SW 1271 (cell line): ENCODE results near the gene CEL.
"Not testable (repeated sequence)": the region's sequence is repeated elsewhere in the genome, so short reads cannot be mapped to it uniquely, and the experiment has no call there.

Experiments used
- DNase-seq, 2 experiments: peaks; one replicate each; lab custom pipeline; 2025; lab: John Stamatoyannopoulos, UW

Gene CEL

DNA sequence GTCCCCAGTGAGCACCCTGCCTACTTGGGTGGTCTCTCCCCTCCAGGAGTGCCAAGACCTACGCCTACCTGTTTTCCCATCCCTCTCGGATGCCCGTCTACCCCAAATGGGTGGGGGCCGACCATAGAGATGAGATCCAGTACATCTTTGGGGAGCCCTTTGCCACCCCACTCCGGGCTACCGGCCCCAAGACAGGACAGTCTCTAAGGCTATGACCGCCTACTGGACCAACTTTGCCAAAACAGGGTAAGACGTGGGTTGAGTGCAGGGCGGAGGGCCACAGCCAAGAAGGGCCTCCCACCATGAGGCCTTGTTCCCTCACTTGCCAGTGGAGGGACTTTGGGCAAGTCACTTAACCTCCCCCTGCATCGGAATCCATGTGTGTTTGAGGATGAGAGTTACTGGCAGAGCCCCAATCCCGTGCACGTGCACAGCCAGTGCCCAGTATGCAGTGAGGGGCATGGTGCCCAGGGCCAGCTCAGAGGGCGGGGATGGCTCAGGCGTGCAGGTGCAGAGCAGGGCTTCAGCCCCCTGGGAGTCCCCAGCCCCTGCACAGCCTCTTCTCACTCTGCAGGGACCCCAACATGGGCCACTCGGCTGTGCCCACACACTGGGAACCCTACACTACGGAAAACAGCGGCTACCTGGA, 24.6 kb downstream of the CEL start:
- DNase-seq, result not testable (repeated sequence)

DNA sequence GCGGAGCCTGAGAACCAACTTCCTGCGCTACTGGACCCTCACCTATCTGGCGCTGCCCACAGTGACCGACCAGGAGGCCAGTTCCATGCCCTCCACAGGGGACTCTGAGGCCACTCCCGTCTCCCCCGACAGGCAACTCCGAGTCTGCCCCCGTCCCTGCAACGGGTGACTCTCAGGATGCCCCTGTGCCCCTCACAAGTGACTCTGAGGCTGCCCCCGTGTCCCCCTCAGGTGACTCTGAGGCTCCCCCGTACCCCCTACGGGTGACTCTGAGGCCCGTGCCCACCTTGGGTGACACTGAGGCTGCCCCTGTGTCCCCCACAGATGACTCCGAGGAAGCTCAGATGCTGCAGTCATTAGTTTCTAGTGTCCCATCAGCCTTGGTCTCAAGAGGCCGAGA, 25.1 kb downstream of the CEL start:
- DNase-seq, result no peak

GRCh38 chr9:133087429-133088145, 25.8 kb downstream of the CEL start:
- no peak for DNase-seq

- no peak for DNase-seq
These were observed 26.5 kb downstream of the CEL start for GRCh38 chr9:133088146-133088750.

DNA sequence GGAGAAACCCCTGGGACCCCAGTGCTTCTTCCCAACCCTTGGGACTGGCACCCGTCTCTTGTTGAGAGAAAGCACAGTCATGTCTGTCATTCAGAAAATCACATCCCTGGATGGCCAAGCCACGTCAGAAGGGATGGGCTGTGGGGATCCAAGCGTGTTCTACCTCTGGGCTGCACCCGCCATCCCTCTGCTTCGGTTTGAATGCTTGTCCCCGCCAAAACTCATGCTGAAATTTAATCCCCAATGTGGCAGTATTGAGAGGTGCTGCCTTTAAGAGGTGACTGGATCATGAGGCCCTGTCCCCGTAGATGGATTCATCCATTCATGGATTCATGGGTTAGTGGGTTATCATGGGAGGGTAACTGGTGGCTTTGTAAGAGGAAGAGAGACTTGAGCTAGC, 27.0 kb downstream of the CEL start:
- DNase-seq, result no peak

DNA sequence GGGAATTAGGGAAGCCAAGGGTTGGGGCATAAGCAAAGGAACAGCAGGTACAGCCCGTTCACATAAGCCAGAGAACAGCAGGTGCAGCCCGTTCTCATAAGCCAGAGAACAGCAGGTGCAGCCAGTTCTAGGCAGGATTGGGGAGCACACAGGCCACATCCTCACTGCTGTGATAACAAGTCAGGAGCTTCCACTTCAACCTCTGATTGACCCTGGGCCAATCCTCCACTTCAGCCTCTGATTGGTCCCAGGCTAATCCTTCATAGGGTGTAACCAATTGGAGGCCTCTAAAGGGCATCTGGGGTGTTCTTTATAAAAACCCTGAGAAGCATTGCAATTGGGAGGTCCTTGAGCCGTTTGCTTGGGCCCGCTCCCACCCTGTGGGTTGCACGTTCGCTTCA, 27.5 kb downstream of the CEL start:
- DNase-seq, result no peak

DNA sequence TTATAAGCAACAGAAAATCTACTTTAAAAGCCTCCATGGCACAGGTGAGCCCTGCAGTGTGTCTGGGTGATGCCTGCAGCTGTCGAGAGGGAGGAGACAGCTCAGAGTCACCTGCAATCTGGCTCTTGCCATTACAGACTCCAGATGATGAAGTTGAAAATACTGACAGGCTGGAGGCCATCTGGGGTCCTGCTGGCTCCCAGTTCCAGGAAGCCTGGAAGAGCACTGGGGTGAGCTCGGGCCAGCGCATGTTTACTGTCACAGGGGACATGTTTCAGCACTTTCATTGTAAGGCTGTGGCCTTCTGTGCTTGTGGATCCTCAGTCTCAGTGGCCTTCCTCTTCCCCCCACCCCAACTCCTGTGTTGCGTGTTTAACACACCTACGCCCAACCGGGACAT, 28.4 kb downstream of the CEL start:
- DNase-seq, result no peak

DNA sequence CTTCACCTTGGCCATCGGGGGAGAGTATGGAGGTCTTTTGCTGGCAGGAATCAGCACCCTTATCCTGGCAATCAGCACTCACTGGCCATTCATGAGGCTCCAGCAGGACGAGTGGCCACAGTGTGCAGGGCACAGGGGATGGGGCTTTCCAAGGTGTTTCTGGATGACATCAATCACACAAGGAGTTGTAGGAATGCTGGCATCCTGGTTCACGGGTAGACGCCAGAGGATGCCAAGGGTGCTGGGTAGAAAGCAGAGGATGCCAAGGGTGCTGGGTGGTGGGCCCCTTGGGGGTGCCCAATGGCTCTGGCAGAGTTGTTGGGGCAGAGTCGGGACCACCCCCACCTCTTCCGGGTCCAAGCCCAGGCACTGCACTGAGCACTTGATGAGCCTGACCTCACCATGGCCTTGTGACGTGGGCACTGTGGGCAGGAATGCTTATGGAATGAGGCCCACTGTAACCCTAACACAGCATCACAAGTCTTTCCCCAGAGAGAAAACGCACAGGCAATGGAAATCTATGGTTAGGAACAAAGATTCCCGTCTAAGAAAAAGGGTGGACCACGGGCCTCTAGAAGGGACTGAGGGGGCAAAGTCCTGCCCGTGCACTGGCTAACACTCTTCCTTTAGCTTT, 29.1 kb downstream of the CEL start:
- DNase-seq, result no peak

DNA sequence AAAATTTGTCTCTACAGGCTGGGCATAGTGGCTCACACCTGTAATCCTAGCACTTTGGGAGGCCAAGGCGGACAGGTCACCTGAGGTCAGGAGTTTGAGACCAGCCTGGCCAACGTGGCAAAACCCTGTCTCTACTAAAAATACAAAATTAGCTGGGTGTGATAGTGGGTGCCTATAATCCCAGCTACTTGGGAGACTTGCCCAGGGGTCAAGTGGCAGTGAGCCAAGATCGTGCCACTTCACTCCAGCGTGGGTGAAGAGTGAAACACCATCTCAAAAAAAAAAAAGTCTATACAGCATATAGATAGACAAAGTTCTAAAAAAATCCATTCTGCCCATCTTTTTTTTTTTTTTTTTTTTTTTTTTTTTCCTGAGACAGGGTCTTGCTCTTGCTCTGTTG, 32.6 kb downstream of the CEL start:
- DNase-seq, result not testable (repeated sequence)

- DNase-seq, result no peak
These were observed 33.1 kb downstream of the CEL start for GRCh38 chr9:133094842-133095393.

DNA sequence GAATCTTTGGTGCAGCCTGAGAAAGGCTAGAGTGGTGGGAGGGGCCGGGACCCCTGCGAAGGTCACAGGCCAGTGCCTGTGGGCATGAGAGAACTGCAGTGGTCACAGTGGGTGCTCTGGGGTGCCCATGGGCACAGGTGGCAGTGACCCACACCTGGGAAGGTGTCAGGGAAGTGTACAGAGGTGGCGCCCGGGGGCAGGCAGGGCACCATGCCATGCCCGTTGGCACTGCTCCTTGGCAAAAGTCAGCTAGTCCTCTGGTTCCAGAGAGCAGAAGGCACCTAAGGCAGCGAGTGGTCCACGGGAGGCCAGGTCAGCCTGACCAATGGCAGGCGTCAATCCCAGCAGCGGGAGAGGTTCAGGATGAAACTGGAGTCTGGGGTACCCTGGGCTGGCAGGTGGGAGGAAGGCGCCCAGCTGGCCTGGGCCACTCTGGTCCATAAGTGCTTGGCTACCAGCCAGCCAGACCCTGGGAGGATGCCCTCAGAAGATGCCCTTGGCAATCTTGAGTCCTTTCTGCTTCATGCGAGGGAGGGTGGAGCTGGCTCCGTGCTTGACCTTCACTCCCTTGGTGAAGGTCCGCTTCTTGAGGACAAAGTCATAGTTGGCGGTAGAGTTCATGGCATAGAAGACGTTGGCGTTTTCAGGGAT, 36.4 kb downstream of the CEL start:
- DNase-seq, result no peak

DNA sequence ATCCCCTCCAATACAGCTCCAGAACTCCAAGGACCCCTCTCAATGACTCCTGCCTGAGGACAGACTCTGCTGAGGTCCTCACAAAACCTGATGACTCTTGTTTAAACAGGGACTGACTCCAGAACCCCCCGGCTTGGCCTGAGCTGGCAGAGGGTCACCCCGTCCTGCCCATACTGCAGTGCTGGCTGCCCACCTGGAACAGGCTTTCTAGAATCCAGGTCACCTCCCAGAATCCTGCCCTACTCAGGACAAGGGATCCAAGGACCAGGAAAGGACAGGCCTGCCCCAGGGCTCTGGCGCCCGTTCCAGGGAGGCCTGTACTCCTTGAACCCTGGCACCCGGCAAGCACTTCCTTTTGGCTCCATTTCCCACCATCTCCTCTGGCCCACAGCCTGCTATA, 37.1 kb downstream of the CEL start:
- no peak for DNase-seq

- no peak for DNase-seq
These were observed 38.1 kb downstream of the CEL start for GRCh38 chr9:133099726-133100505.

DNA sequence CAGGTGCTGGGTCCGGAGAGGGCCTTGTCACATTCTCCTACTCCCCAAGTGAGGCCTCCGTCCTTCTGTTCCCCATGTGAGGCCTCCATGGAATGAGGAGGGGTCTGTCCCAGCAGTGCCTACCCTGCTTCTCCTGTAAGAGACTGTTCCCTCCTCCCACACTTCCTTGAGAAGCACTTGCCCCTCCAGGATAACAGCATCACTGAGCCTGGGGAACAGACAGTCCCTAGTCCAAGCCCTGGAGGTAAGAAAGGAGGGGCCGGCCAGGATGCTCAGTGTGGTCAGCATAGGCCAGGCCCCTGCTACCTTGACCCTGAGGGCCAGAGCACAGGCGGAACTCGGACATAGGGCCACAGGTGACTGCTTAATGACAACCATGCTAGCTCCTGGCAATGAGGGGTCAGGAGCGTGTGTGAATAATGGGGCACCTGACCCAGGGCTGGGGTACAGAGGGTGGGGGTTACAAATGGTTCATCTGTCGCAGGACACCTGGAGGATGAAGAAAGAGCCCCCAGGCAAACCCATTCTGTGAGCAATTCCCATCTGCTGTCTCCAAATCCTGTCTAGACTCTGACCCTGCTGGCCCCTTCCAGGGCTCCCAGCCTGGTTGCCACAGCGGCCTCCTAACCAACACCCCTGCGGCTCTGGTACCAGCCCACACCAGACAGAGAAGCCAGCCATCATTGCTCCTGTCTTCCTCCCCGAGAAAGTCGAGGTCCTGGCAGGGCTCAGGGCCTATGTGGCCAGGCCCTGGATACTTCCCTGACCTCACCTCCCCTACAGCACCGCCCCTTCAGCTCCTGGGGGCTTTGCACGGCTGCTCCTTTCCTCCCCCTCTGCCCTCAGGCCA, 39.0 kb downstream of the CEL start:
- no peak for DNase-seq

DNA sequence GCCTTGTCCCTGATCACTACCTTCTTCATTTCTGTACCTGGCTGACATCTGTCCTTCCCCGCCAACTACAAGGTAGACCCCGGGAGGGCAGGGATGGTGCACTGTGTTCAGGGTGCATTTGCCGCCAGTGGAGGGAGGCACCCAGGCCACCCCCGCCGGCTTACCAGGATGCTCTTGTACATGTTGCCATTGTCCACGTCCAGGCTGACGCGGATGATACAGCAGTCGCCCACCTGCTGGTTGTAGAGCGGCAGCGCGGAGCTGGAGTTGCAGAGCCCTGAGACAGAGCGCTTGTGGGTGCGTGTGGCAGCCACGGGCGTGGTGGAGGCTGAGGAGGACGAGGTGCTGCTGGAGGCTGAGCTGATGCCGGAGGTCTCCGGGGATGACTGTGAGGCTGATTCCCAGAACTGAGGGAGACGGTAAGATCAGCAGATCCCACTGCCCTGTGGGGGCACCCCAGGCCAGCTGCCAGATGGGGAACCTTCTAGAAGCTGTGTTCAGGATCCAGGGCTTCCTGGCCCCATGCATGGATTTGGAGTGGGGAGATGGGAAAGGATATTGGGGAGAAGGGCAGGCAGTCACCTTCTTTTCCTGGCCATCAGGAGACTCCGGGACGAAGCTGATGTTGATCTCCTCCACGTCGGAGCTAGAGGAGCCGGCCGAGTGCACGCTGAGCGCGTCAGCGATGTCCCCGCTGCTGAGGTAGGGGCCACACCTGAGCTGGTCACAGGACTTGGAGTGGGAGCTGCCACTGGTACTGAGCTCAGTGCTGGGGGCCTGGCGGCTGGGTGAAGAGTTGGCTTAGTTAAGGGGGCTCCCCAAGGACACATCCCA, 39.8 kb downstream of the CEL start:
- no peak for DNase-seq

DNA sequence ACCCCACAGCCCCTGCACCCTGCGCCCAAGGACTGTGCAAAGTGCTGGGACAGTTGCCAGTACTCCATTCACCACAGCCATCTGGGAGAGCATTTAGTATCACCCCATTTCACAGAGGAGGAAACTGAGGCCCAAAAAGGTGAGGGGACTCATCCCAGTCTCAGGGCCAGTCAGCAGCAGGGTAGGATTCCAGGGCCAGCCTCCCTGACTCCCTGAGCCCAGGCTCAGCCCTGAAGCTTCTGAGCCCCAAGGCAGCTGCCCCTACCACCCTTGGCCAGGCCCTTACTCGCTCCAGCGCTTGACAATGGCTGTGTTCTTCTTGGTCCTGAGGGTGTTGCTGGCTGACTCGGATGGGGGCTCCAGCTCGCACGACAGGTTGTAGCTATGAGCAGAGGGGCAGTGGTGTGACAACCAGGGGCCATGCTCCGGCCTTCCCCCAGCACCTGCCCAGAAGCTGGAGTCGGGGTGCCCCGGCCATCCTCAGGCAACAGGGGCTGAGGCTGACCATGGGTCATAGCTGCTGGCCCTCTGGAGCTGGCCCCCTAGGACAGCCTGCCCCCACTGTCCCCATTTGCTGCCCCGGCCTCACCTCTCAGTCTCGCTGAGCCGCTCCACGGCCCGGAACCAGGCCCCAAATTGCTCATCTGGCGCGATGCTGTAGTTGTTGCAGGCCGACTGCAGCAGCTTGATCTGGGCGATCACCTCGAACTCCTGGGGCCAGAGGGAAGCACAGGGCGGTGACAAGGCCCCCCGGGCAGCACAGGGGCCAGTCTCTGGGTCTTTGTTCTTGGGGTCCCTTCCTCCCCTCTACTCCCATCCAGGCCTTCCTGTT, 40.6 kb downstream of the CEL start:
- no peak for DNase-seq

DNA sequence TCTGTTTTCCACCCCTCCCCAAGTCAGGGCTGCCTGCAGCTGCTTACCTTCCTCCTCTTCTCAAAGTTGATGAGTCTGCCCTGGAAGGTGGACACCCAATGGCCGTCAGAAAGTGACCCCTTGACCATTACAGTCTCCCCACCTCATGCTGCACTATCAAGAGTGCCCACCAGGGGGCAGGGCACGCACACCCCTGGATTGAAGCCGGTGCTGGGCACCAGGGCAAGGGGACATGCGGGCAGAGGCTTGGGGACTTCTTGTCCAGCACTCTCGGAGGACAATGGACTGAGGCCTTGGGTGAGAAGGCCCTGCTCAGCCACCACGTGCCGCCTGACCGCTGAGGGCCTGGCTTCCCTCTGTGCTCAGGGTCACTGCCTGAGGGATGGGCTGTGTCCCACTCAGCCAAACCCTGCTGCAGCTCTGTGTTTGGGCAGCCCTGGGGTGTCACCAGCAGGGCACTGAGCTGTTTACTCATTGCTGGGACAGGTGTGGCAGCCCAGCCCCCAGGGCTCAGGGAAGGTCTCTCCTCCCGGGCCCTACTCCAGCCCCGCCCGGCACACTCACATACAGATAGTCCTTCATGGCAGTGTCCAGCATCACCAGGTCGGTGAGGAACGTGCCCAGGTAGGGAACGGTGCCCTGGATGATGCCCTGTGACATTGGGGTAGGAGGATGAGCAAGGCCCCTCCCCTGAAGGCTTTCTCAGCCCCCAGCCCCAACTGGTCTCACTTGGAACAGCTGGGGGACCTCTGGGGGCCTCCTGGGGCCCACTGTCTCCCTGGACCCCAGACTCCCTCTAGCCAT, 41.6 kb downstream of the CEL start:
- peak in 1 of 2 experiments; percentile 47 for DNase-seq
